Measurements from ENCODE around the gene AP1B1. TPM values are rescaled to one million over a fixed set of nuclear protein-coding genes. Genes with fewer than 3 reads are reported as not detected.

The AP1B1 gene
- total and polyA plus RNA-seq, 2 of the 13 experiments (the other 11 are each of a cell fraction or from before 2014, with no cell fraction given): 26.6 to 29.7 TPM

DNA sequence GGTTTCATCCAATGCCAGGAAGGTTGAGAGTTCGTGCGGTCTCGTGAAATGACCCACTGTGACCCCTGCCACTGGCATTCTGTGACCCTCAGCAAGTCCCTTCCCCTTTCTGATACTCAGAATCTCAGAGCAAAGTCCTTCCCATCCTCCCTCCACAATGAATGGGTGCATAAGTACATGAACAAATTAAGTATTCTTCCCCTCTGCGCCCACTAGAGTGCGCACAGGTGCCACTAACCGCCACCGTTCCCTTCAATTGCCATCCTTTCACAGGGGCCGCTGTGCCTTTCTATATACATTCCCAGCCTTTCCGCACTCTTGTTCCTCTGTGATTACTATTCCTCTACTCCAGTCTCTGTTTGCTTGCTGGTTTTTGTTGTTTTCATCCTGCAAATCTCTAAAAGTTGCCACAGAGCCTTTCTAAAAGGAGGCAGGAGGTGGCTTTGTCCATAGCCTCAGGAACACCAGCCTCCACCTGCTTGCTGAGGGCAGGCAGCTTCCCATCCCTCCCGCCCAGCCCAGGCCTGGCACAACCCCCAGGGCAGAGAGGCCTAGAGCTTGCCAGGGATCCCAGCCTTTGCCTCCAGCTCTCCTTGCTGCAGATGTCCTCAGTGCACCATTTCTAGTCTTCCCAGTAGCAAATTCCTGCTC, 6.7 kb upstream of the AP1B1 start (continued):
- TF ChIP-seq, protein P1, sequence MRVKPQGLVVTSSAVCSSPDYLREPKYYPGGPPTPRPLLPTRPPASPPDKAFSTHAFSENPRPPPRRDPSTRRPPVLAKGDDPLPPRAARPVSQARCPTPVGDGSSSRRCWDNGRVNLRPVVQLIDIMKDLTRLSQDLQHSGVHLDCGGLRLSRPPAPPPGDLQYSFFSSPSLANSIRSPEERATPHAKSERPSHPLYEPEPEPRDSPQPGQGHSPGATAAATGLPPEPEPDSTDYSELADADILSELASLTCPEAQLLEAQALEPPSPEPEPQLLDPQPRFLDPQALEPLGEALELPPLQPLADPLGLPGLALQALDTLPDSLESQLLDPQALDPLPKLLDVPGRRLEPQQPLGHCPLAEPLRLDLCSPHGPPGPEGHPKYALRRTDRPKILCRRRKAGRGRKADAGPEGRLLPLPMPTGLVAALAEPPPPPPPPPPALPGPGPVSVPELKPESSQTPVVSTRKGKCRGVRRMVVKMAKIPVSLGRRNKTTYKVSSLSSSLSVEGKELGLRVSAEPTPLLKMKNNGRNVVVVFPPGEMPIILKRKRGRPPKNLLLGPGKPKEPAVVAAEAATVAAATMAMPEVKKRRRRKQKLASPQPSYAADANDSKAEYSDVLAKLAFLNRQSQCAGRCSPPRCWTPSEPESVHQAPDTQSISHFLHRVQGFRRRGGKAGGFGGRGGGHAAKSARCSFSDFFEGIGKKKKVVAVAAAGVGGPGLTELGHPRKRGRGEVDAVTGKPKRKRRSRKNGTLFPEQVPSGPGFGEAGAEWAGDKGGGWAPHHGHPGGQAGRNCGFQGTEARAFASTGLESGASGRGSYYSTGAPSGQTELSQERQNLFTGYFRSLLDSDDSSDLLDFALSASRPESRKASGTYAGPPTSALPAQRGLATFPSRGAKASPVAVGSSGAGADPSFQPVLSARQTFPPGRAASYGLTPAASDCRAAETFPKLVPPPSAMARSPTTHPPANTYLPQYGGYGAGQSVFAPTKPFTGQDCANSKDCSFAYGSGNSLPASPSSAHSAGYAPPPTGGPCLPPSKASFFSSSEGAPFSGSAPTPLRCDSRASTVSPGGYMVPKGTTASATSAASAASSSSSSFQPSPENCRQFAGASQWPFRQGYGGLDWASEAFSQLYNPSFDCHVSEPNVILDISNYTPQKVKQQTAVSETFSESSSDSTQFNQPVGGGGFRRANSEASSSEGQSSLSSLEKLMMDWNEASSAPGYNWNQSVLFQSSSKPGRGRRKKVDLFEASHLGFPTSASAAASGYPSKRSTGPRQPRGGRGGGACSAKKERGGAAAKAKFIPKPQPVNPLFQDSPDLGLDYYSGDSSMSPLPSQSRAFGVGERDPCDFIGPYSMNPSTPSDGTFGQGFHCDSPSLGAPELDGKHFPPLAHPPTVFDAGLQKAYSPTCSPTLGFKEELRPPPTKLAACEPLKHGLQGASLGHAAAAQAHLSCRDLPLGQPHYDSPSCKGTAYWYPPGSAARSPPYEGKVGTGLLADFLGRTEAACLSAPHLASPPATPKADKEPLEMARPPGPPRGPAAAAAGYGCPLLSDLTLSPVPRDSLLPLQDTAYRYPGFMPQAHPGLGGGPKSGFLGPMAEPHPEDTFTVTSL (CRISPR knock-in tag; IDR thresholded peaks at IDR 0.05; ENCODE audit: borderline replicate concordance): no peak
- TF ChIP-seq ZNF747 (CRISPR knock-in tag; IDR thresholded peaks at IDR 0.05; ENCODE audit: borderline replicate concordance) (no peak), MAFG (CRISPR knock-in tag; IDR thresholded peaks at IDR 0.05) (no peak), CHCHD3 (CRISPR knock-in tag; IDR thresholded peaks at IDR 0.05) (no peak), PRPF4 (IDR thresholded peaks at IDR 0.05; ENCODE audit: low read depth, low read length, poor library complexity, severe bottlenecking) (no peak), SNAPC2 (CRISPR knock-in tag; IDR thresholded peaks at IDR 0.05) (no peak), ZNF350 (CRISPR knock-in tag; IDR thresholded peaks at IDR 0.05; ENCODE audit: borderline replicate concordance, low read depth) (peak; percentile 36; the same call in 1 of the 2 replicates), HMG20A (CRISPR knock-in tag; IDR thresholded peaks at IDR 0.05; ENCODE audit: borderline replicate concordance) (0 out of 2 replicates have a peak, but pooled peaks have one; percentile 24), NFE2 (CRISPR knock-in tag; IDR thresholded peaks at IDR 0.05) (no peak), THAP11 (CRISPR knock-in tag; IDR thresholded peaks at IDR 0.05) (peak; percentile 48), ZNF337 (CRISPR knock-in tag; IDR thresholded peaks at IDR 0.05; ENCODE audit: borderline replicate concordance, low read depth) (no peak)
- TF ChIP-seq, protein P2, sequence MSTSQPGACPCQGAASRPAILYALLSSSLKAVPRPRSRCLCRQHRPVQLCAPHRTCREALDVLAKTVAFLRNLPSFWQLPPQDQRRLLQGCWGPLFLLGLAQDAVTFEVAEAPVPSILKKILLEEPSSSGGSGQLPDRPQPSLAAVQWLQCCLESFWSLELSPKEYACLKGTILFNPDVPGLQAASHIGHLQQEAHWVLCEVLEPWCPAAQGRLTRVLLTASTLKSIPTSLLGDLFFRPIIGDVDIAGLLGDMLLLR (CRISPR knock-in tag; IDR thresholded peaks at IDR 0.05): no peak
- TF ChIP-seq, protein P3, sequence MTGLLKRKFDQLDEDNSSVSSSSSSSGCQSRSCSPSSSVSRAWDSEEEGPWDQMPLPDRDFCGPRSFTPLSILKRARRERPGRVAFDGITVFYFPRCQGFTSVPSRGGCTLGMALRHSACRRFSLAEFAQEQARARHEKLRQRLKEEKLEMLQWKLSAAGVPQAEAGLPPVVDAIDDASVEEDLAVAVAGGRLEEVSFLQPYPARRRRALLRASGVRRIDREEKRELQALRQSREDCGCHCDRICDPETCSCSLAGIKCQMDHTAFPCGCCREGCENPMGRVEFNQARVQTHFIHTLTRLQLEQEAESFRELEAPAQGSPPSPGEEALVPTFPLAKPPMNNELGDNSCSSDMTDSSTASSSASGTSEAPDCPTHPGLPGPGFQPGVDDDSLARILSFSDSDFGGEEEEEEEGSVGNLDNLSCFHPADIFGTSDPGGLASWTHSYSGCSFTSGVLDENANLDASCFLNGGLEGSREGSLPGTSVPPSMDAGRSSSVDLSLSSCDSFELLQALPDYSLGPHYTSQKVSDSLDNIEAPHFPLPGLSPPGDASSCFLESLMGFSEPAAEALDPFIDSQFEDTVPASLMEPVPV (CRISPR knock-in tag; IDR thresholded peaks at IDR 0.05): no peak
- TF ChIP-seq, protein P4, sequence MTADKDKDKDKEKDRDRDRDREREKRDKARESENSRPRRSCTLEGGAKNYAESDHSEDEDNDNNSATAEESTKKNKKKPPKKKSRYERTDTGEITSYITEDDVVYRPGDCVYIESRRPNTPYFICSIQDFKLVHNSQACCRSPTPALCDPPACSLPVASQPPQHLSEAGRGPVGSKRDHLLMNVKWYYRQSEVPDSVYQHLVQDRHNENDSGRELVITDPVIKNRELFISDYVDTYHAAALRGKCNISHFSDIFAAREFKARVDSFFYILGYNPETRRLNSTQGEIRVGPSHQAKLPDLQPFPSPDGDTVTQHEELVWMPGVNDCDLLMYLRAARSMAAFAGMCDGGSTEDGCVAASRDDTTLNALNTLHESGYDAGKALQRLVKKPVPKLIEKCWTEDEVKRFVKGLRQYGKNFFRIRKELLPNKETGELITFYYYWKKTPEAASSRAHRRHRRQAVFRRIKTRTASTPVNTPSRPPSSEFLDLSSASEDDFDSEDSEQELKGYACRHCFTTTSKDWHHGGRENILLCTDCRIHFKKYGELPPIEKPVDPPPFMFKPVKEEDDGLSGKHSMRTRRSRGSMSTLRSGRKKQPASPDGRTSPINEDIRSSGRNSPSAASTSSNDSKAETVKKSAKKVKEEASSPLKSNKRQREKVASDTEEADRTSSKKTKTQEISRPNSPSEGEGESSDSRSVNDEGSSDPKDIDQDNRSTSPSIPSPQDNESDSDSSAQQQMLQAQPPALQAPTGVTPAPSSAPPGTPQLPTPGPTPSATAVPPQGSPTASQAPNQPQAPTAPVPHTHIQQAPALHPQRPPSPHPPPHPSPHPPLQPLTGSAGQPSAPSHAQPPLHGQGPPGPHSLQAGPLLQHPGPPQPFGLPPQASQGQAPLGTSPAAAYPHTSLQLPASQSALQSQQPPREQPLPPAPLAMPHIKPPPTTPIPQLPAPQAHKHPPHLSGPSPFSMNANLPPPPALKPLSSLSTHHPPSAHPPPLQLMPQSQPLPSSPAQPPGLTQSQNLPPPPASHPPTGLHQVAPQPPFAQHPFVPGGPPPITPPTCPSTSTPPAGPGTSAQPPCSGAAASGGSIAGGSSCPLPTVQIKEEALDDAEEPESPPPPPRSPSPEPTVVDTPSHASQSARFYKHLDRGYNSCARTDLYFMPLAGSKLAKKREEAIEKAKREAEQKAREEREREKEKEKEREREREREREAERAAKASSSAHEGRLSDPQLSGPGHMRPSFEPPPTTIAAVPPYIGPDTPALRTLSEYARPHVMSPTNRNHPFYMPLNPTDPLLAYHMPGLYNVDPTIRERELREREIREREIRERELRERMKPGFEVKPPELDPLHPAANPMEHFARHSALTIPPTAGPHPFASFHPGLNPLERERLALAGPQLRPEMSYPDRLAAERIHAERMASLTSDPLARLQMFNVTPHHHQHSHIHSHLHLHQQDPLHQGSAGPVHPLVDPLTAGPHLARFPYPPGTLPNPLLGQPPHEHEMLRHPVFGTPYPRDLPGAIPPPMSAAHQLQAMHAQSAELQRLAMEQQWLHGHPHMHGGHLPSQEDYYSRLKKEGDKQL (CRISPR knock-in tag; IDR thresholded peaks at IDR 0.05; ENCODE audit: low read depth): no peak
- TF ChIP-seq, protein P5, sequence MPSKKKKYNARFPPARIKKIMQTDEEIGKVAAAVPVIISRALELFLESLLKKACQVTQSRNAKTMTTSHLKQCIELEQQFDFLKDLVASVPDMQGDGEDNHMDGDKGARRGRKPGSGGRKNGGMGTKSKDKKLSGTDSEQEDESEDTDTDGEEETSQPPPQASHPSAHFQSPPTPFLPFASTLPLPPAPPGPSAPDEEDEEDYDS (CRISPR knock-in tag; IDR thresholded peaks at IDR 0.05): 0 out of 2 replicates have a peak, but pooled peaks have one; percentile 36

Data from HepG2 (cell line).